IMR-90 (cell line): ENCODE measurements around the gene LYSMD2. TPM values are rescaled to one million over a fixed set of nuclear protein-coding genes. Genes with fewer than 3 reads are reported as not detected.

Source experiments
- ATAC-seq: fragments of 200-7000 bp; cut with Tn5 transposase; 2 replicates; pipeline ENCODE4 v1.9.1; 2020; ENCODE audit warnings: low read depth, mild to moderate bottlenecking, moderate library complexity
- BruUV-seq: library from RNA; stranded (reverse); fragments of 400-500 nt; replicated peaks from 2 replicates; lab custom pipeline; 2021; lab: Mats Ljungman, UMichigan
- CTCF ChIA-PET: fragments of 300-600 bp; formaldehyde crosslinking; extraction: SDS; loops from one replicate; lab custom pipeline; 2021; ENCODE audit warnings: antibody characterized with exemption; lab: Yijun Ruan, JAX
- POLR2A ChIA-PET: fragments of 300-600 bp; sonication (Branson Sonifier 250); formaldehyde crosslinking; loops from one replicate; lab custom pipeline; 2022; ENCODE audit warnings: antibody characterized with exemption; ENCODE audit not compliant: unreplicated experiment; lab: Charles Lee
- DNase-seq: peaks from one replicate; pipeline ENCODE4 v3.0.0; 2013
- H2AFZ ChIP-seq: replicated peaks from 2 replicates; pipeline ENCODE3; 2013; ENCODE audit warnings: low read length, mild to moderate bottlenecking; ENCODE audit not compliant: poor library complexity
- H2AK5ac ChIP-seq: 2 replicates; pipeline ENCODE4 v1.6.1; 2013; ENCODE audit warnings: low read depth, low read length, inconsistent platforms
- H2AK9ac ChIP-seq: replicated peaks from 2 replicates; pipeline ENCODE3; 2013; ENCODE audit warnings: mild to moderate bottlenecking, low read depth, low read length, moderate library complexity; ENCODE audit not compliant: poor library complexity
- H2BK120ac ChIP-seq: 2 replicates; pipeline ENCODE4 v1.6.1; 2013; ENCODE audit warnings: low read depth, low read length, inconsistent platforms
- H2BK15ac ChIP-seq: 3 replicates; pipeline ENCODE4 v1.6.1; 2013; ENCODE audit warnings: low read depth, low read length, inconsistent platforms
- H2BK20ac ChIP-seq: 2 replicates; pipeline ENCODE4 v1.6.1; 2013; ENCODE audit warnings: low read depth, mild to moderate bottlenecking, inconsistent platforms, low read length, moderate library complexity
- H2BK5ac ChIP-seq: 2 replicates; pipeline ENCODE4 v1.6.1; 2013; ENCODE audit warnings: mild to moderate bottlenecking, low read depth, low read length, inconsistent platforms; ENCODE audit not compliant: poor library complexity, severe bottlenecking
- H3K14ac ChIP-seq: replicated peaks from 2 replicates; pipeline ENCODE4 v1.6.1; 2013; ENCODE audit warnings: low read depth, low read length, inconsistent platforms
- H3K18ac ChIP-seq: 2 replicates; pipeline ENCODE4 v1.6.1; 2013; ENCODE audit warnings: low read depth, low read length, control low read depth
- H3K23ac ChIP-seq: 2 replicates; pipeline ENCODE4 v1.6.1; 2013; ENCODE audit warnings: low read depth, low read length, inconsistent platforms
- H3K27ac ChIP-seq: 2 replicates; pipeline ENCODE4 v1.5.1; 2013; ENCODE audit warnings: mild to moderate bottlenecking, control low read depth, low read length; ENCODE audit not compliant: insufficient read depth
- H3K27me3 ChIP-seq: 2 replicates; pipeline ENCODE4 v1.6.1; 2013; ENCODE audit warnings: low read length; ENCODE audit not compliant: control insufficient read depth, insufficient read depth
- H3K36me3 ChIP-seq: 2 replicates; pipeline ENCODE4 v1.6.1; 2013; ENCODE audit warnings: low read length, mixed read lengths; ENCODE audit not compliant: control insufficient read depth, insufficient read depth
- H3K4ac ChIP-seq: 2 replicates; pipeline ENCODE4 v1.6.1; 2013; ENCODE audit warnings: low read depth, low read length, inconsistent platforms
- H3K4me1 ChIP-seq: 2 replicates; pipeline ENCODE4 v1.6.1; 2013; ENCODE audit warnings: low read length, mixed read lengths; ENCODE audit not compliant: control insufficient read depth, insufficient read depth
- H3K4me2 ChIP-seq: 2 replicates; pipeline ENCODE4 v1.6.1; 2013; ENCODE audit warnings: low read depth, mild to moderate bottlenecking, control low read depth, low read length, moderate library complexity
- H3K4me3 ChIP-seq: 2 replicates; pipeline ENCODE4 v1.5.1; 2013; ENCODE audit warnings: low read depth, mild to moderate bottlenecking, control low read depth, low read length, moderate library complexity; ENCODE audit not compliant: insufficient read depth
- H3K56ac ChIP-seq: 2 replicates; pipeline ENCODE4 v1.6.1; 2013; ENCODE audit warnings: low read length, inconsistent platforms; ENCODE audit not compliant: insufficient read depth; ENCODE audit errors: extremely low read depth
- H3K79me1 ChIP-seq, 2 experiments: 2 replicates each; pipeline ENCODE4 v1.6.1; 2013; ENCODE audit warnings: low read length in 2 of 2, inconsistent platforms in 1 of 2, low read depth in 1 of 2
- H3K9ac ChIP-seq: 2 replicates; pipeline ENCODE4 v1.6.1; 2013; ENCODE audit warnings: low read depth, low read length, control low read depth
- H3K9me1 ChIP-seq: 2 replicates; pipeline ENCODE4 v1.6.1; 2013; ENCODE audit warnings: low read length, inconsistent platforms; ENCODE audit not compliant: insufficient read depth
- H3K9me3 ChIP-seq: 2 replicates; pipeline ENCODE4 v1.6.1; 2013; ENCODE audit warnings: low read length; ENCODE audit not compliant: control insufficient read depth, insufficient read depth
- H4K20me1 ChIP-seq: 2 replicates; pipeline ENCODE4 v1.6.1; 2013; ENCODE audit warnings: low read length, inconsistent platforms; ENCODE audit not compliant: insufficient read depth
- H4K5ac ChIP-seq: 2 replicates; pipeline ENCODE4 v1.6.1; 2013; ENCODE audit warnings: mild to moderate bottlenecking, low read depth, low read length, control low read depth
- H4K8ac ChIP-seq, 2 experiments: 2 replicates each; pipeline ENCODE4 v1.6.1; 2013; ENCODE audit warnings: low read depth in 2 of 2, low read length in 2 of 2, control low read depth in 1 of 2, inconsistent platforms in 1 of 2
- H4K91ac ChIP-seq: 2 replicates; pipeline ENCODE4 v1.6.1; 2013; ENCODE audit warnings: low read depth, low read length, inconsistent platforms; ENCODE audit not compliant: insufficient read depth
- BHLHE40 ChIP-seq: fragments of 150-350 bp; IDR thresholded peaks from 2 replicates; pipeline ENCODE4 v1.6.1; 2016; ENCODE audit warnings: mild to moderate bottlenecking, low read depth, low read length
- CEBPB ChIP-seq: IDR thresholded peaks from 2 replicates; pipeline ENCODE4 v1.6.1; 2012; ENCODE audit warnings: low read depth, low read length, improper control_type of control experiment
- CHD1 ChIP-seq: IDR thresholded peaks from 2 replicates; pipeline ENCODE4 v1.6.1; 2012; ENCODE audit warnings: low read depth, low read length, improper control_type of control experiment
- FOS ChIP-seq: fragments of 150-350 bp; IDR thresholded peaks from 2 replicates; pipeline ENCODE4 v1.6.1; 2016; ENCODE audit warnings: low read depth, low read length
- MAFK ChIP-seq: IDR thresholded peaks from 2 replicates; pipeline ENCODE4 v1.6.1; 2012; ENCODE audit warnings: low read depth, low read length, improper control_type of control experiment
- MAZ ChIP-seq: IDR thresholded peaks from 2 replicates; pipeline ENCODE4 v1.6.1; 2012; ENCODE audit warnings: low read depth, mild to moderate bottlenecking, low read length, improper control_type of control experiment, moderate library complexity, borderline replicate concordance
- MXI1 ChIP-seq: IDR thresholded peaks from 2 replicates; pipeline ENCODE4 v1.6.1; 2012; ENCODE audit warnings: low read depth, mild to moderate bottlenecking, low read length, moderate library complexity, borderline replicate concordance
- NFE2L2 ChIP-seq: fragments of 150-350 bp; IDR thresholded peaks from 2 replicates; pipeline ENCODE4 v1.6.1; 2016; ENCODE audit warnings: low read depth, mild to moderate bottlenecking, low read length
- POLR2A ChIP-seq: IDR thresholded peaks from 2 replicates; pipeline ENCODE4 v1.6.1; 2012; ENCODE audit warnings: mild to moderate bottlenecking, low read depth, low read length
- RAD21 ChIP-seq: IDR thresholded peaks from 2 replicates; pipeline ENCODE4 v1.6.1; 2012; ENCODE audit warnings: low read length, improper control_type of control experiment
- RCOR1 ChIP-seq: IDR thresholded peaks from 2 replicates; pipeline ENCODE4 v1.6.1; 2012; ENCODE audit warnings: mild to moderate bottlenecking, low read length, improper control_type of control experiment; ENCODE audit not compliant: insufficient replicate concordance
- RFX5 ChIP-seq: IDR thresholded peaks from 2 replicates; pipeline ENCODE4 v1.8.0; 2012; ENCODE audit warnings: low read depth, mild to moderate bottlenecking, low read length, moderate library complexity
- SMC3 ChIP-seq: fragments of 150-350 bp; IDR thresholded peaks from 2 replicates; pipeline ENCODE4 v1.6.1; 2016; ENCODE audit warnings: low read depth, mild to moderate bottlenecking, antibody characterized with exemption, low read length, moderate library complexity
- WGBS, 2 experiments: methylation state at CpG; one replicate each; pipeline versions ENCODE4 v1.1.5 to v1.1.7; 2013; ENCODE audit warnings: missing lambda C conversion rate in 2 of 2; ENCODE audit not compliant: insufficient read length in 1 of 2; ENCODE audit errors: extremely low coverage in 2 of 2; 5-methylcytosine and 5-hydroxymethylcytosine counted together
- dilution Hi-C: fragments of 300-500 bp; cut with HindIII; formaldehyde crosslinking; loops from one replicate; pipeline ENCODE4 v1.14.3; 2018; ENCODE audit warnings: low sequenced_read_pairs; ENCODE audit not compliant: unreplicated experiment
- in situ Hi-C: fragments of 300-500 bp; cut with MboI; formaldehyde crosslinking; loops from 3 replicates; pipeline ENCODE4 v1.14.3; 2019; ENCODE audit warnings: low sequenced_read_pairs, inconsistent platforms, mixed read lengths
- intact Hi-C: fragments of 100-400 bp; cut with micrococcal nuclease; formaldehyde crosslinking; loops from 2 replicates; pipeline ENCODE4 v1.10.0; 2022
- polyA plus RNA-seq, 3 experiments: library from polyadenylated mRNA; depleted of rRNA; stranded (reverse); fragments of >200 nt; gene quantifications; 2 replicates each; pipeline ENCODE4 v1.2.3, GENCODE V29; 2012; ENCODE audit warnings: low replicate concordance in 1 of 3
- total RNA-seq: library from RNA; depleted of rRNA; stranded (reverse); fragments of >200 nt; gene quantifications from 2 replicates; pipeline ENCODE4 v1.2.3, GENCODE V29; 2012
- TF ChIP-seq, protein P1 (sequence below): conservative IDR thresholded peaks from 2 replicates; pipeline ENCODE4 v1.5.1; 2012; ENCODE audit warnings: mild to moderate bottlenecking, low read depth, low read length, improper control_type of control experiment
- TF ChIP-seq, protein P2 (sequence below): fragments of 150-350 bp; IDR thresholded peaks from 2 replicates; pipeline ENCODE4 v1.6.1; 2017; ENCODE audit warnings: mild to moderate bottlenecking, antibody characterized with exemption, low read length, low read depth
- TF ChIP-seq, protein P3 (sequence below): fragments of 150-350 bp; IDR thresholded peaks from 2 replicates; pipeline ENCODE4 v1.6.1; 2016; ENCODE audit warnings: low read depth, mild to moderate bottlenecking, low read length, moderate library complexity, borderline replicate concordance

LYSMD2 gene
- total and polyA plus RNA-seq, 2 of the 4 experiments (the other 2 are of a cell fraction): 5.9 to 6.0 TPM

DNA sequence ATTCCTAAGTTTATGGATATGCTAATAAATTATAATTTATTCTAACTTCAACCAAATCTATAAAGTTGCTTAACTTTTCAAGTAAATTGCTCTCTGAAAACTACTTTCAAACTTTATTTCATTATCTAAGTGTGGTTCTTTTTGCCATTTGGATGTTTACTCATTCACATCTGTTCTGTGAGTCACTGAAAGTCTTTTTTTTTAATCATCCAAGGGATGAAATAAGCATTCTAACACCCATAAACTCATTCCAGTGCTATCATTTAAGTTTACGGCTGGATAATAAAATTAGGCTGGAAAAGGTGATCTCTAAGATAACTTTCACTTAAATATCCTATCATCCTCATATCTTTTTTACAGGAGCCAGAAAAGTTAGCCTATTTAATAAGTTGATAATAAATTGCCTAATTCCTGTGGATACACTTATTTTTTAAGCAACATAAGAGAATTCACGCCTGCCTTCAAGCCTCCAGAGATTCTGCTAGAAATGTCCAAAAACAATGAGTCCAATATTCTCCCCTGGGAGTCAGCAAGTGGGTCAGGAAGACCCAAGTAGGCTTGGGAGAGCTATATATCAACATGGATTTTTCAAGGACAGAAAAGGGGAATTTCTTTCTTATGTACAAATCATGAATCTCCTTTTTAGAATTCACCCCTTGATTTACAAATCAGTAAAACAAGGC, 30.4 kb downstream of the LYSMD2 start:
- H2AFZ ChIP-seq: no peak overlapping the region
- ChIA-PET POLR2A (no interaction called here), CTCF (interaction anchor here (0.7 kb wide), 1 partner anchor 70 kb away, joined by 3 read pairs; no protein-coding TSS in a partner anchor)
- in situ Hi-C loops (no loop called here), intact Hi-C loops (no loop called here), dilution Hi-C loops (no loop called here)
- H3K4me3 ChIP-seq: no peak overlapping the region
- no peak overlapping the region for H2BK20ac ChIP-seq
- H2BK120ac ChIP-seq: no peak overlapping the region
- H3K27me3 ChIP-seq: peaks cover 5% of the 10 kb centered on the region
- no peak overlapping the region for H2AK9ac ChIP-seq
- no peaks in the 10 kb centered on the region for H3K36me3 ChIP-seq
- H3K9me1 ChIP-seq: no peaks in the 10 kb centered on the region; the same call in 1 of the 2 replicates
- H3K18ac ChIP-seq: no peak overlapping the region
- H2BK15ac ChIP-seq: no peak overlapping the region
- H3K4me2 ChIP-seq: no peak overlapping the region
- H4K5ac ChIP-seq: no peak overlapping the region
- no peak overlapping the region for H3K9ac ChIP-seq
- H3K23ac ChIP-seq: no peak overlapping the region
- no peak overlapping the region for H2BK5ac ChIP-seq
- no peaks in the 10 kb centered on the region for H3K4me1 ChIP-seq
- no peaks in the 10 kb centered on the region for H4K20me1 ChIP-seq
- H3K56ac ChIP-seq: no peak overlapping the region
- H2AK5ac ChIP-seq: no peak overlapping the region
- no peak overlapping the region for H3K4ac ChIP-seq
- no peaks in the 10 kb centered on the region for H3K9me3 ChIP-seq
- no peak overlapping the region for H3K27ac ChIP-seq
- no peak overlapping the region for H4K8ac ChIP-seq
- H3K14ac ChIP-seq: no peak overlapping the region
- BruUV-seq: no TSS peak
- TF ChIP-seq CHD1 (no peak), BHLHE40 (no peak), SMC3 (no peak), FOS (no peak), CEBPB (no peak), POLR2A (no peak), RCOR1 (no peak), NFE2L2 (no peak), RAD21 (no peak), MAZ (no peak), RFX5 (no peak), MAFK (no peak), MXI1 (no peak)
- TF ChIP-seq, protein P1, sequence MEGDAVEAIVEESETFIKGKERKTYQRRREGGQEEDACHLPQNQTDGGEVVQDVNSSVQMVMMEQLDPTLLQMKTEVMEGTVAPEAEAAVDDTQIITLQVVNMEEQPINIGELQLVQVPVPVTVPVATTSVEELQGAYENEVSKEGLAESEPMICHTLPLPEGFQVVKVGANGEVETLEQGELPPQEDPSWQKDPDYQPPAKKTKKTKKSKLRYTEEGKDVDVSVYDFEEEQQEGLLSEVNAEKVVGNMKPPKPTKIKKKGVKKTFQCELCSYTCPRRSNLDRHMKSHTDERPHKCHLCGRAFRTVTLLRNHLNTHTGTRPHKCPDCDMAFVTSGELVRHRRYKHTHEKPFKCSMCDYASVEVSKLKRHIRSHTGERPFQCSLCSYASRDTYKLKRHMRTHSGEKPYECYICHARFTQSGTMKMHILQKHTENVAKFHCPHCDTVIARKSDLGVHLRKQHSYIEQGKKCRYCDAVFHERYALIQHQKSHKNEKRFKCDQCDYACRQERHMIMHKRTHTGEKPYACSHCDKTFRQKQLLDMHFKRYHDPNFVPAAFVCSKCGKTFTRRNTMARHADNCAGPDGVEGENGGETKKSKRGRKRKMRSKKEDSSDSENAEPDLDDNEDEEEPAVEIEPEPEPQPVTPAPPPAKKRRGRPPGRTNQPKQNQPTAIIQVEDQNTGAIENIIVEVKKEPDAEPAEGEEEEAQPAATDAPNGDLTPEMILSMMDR: no peak
- TF ChIP-seq, protein P2, sequence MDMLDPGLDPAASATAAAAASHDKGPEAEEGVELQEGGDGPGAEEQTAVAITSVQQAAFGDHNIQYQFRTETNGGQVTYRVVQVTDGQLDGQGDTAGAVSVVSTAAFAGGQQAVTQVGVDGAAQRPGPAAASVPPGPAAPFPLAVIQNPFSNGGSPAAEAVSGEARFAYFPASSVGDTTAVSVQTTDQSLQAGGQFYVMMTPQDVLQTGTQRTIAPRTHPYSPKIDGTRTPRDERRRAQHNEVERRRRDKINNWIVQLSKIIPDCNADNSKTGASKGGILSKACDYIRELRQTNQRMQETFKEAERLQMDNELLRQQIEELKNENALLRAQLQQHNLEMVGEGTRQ: no peak
- TF ChIP-seq, protein P3, sequence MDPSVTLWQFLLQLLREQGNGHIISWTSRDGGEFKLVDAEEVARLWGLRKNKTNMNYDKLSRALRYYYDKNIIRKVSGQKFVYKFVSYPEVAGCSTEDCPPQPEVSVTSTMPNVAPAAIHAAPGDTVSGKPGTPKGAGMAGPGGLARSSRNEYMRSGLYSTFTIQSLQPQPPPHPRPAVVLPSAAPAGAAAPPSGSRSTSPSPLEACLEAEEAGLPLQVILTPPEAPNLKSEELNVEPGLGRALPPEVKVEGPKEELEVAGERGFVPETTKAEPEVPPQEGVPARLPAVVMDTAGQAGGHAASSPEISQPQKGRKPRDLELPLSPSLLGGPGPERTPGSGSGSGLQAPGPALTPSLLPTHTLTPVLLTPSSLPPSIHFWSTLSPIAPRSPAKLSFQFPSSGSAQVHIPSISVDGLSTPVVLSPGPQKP: no peak
- no CpG with 5 or more reads among the region's 2 CpGs for WGBS, 2 experiments
- H3K79me1 ChIP-seq: no peaks in the 10 kb centered on the region
- DNase-seq (no peak), ATAC-seq (no peak)
- no peak overlapping the region for H4K91ac ChIP-seq
